ENCODE results near the gene MVB12B.

- TF ChIP-seq REST (IDR thresholded peaks at IDR 0.05; ENCODE audit: insufficient read depth in 1 of 2, low read depth in 2 of 2, low read length in 2 of 2), result no peak
- no peak for TF ChIP-seq POLR2AphosphoS5 (IDR thresholded peaks at IDR 0.05; ENCODE audit: low read depth, low read length)
- no peak for TF ChIP-seq SIN3A (IDR thresholded peaks at IDR 0.05; ENCODE audit: borderline replicate concordance, insufficient read depth, low read length)
- TF ChIP-seq FOXP2 (optimal IDR thresholded peaks at IDR 0.05; ENCODE audit: borderline replicate concordance, extremely low read depth, extremely low read length, insufficient read depth), result no peak
- no peak for TF ChIP-seq TAF1 (IDR thresholded peaks at IDR 0.05; ENCODE audit: borderline replicate concordance, insufficient read depth, low read length)
Observed at GRCh38 chr9:126465977-126466376, 139.3 kb downstream of the MVB12B start.

Data from PFSK-1 (cell line).